ENCODE measurements around the gene DKK3.

The DKK3 gene

DNA sequence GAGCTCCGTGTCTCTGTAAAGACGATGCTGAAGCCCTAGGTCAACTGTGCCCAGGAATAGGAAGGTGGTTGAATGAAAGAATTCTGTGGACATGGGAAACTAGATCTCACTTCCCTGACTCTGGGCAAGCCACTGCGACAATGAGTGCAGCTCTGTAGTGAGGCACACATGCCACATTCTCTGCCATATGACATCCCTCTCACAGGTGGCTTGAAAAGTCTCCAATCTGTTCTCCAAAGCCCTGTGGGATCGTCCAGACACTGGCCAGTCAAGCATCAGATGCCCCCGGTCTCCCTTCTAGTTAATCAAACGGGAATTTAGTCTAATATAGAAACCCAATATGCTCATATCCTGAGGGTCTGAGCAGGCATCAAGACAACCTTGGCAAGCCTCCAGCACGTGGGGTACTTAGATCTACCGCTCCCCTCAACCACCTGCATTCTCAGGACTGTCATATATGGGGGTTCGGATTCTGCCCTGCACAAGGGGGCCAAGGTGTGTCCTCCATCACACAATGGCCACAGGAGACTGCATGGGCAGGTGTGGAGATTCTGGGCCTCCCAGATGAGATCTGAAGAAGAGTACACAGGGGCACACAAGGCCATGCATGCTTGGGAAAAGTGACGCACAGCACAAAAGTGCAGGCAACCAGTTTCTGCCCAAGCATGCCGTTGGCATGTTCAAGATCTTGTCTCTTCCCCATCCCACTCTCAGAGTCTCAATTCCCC lies 11.9 kb downstream of the DKK3 start:
- Histone ChIP-seq H3K4me3 (ENCODE audit: low read depth, low read length) (no peak overlapping the region), H3K4me1 (ENCODE audit: control insufficient read depth, insufficient read depth, low read length) (no peaks in the 10 kb centered on the region), H3K9me3 (ENCODE audit: control insufficient read depth, insufficient read depth, low read length) (no peaks in the 10 kb centered on the region), H3K27me3 (ENCODE audit: control insufficient read depth, insufficient read depth, low read length) (no peaks in the 10 kb centered on the region), H3K36me3 (ENCODE audit: control insufficient read depth, insufficient read depth, low read length) (peaks cover 6% of the 10 kb centered on the region), H3K9ac (ENCODE audit: low read depth, low read length) (no peak overlapping the region)

DNA sequence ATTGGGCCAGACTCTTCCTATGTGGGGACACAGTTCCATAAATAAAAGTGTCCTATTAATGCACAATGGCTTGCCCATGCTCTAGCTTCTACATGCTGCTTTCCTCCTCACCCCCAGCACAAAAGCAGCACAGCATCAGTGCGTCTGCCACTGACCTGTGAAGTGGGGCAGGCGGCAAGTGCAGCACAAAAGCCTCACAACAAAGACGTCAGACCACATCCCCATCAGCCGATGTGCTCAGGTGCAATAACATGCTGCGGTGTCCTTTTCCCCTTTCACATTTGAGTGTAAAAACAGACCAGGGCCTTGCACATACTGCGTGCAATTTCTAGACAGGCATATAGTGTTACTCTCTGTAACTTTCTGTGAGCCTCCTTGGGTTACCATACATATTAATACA lies 12.8 kb downstream of the DKK3 start:
- Histone ChIP-seq H3K27me3 (ENCODE audit: control insufficient read depth, insufficient read depth, low read length) (no peaks in the 10 kb centered on the region), H3K9ac (ENCODE audit: low read depth, low read length) (no peak overlapping the region), H3K36me3 (ENCODE audit: control insufficient read depth, insufficient read depth, low read length) (peaks cover 6% of the 10 kb centered on the region), H3K4me1 (ENCODE audit: control insufficient read depth, insufficient read depth, low read length) (no peaks in the 10 kb centered on the region), H3K4me3 (ENCODE audit: low read depth, low read length) (no peak overlapping the region), H3K9me3 (ENCODE audit: control insufficient read depth, insufficient read depth, low read length) (no peaks in the 10 kb centered on the region)

DNA sequence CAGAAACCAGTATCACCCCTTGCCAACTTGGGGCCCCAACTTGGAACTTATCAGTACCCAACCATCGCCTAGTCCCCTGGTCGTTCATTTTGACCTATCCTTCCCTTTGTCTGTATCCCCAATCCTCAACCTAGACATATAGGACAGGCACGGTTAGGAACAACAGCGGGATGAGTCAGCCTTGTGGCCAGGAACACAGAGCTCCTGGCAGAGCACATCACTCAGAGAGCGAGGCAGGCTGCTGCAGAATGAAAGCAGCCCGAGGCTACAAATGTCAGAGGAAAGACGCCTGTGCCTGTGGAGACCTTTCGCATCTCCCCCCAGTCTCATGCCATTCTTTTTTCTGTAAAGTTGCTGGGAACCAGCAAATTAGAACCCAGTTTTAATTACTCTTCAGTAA lies 14.6 kb downstream of the DKK3 start:
- no peaks in the 10 kb centered on the region for H3K27me3 ChIP-seq (ENCODE audit: control insufficient read depth, insufficient read depth, low read length)
- no peaks in the 10 kb centered on the region for H3K4me1 ChIP-seq (ENCODE audit: control insufficient read depth, insufficient read depth, low read length)
- H3K4me3 ChIP-seq (ENCODE audit: low read depth, low read length): no peak overlapping the region
- peaks cover 9% of the 10 kb centered on the region for H3K36me3 ChIP-seq (ENCODE audit: control insufficient read depth, insufficient read depth, low read length)
- no peak overlapping the region for H3K9ac ChIP-seq (ENCODE audit: low read depth, low read length)
- H3K9me3 ChIP-seq (ENCODE audit: control insufficient read depth, insufficient read depth, low read length): no peaks in the 10 kb centered on the region

DNA sequence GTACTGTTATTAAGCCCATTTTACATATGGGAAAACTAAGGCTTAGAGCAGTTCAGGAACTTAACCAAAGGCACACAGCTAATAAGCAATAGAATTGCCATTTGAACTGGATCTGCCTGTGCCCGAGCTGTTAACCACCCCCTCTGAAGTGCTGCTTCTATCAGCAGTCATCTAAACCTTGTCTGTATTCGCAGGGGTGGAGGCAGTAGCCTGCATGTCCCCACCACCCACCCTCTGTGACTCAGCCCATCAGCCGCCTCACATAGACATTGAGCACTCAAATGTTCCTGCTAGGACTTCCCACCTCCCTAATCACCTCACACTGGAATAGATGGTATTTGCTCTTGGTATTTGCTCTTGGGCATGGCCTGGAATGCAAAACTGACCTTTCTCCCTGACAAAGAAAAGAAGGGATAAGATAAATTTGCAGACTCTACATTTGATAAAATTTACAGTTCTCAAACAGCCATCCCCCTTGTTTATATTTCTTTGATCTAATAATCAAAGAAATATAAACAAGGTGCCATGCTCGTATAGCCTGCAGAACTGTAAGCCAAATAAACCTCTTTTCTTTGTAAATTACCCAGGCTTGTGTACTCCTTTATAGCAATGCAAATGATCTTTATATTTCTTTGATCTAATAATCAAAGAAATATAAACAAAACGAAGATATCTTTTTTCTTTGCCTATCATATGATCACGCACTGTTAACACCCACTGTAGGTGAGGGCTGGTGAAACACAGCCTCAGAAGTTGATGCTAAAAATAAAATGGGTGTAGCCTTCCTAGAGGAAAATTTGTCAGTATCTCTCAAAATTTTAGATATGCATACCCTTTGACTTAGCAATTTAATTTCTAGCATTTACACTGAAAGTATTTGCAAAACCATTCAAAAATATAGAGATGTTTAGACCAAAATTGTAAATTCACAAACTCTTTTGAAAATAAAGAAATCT lies 15.9 kb downstream of the DKK3 start:
- Histone ChIP-seq H3K36me3 (ENCODE audit: control insufficient read depth, insufficient read depth, low read length) (peaks cover 9% of the 10 kb centered on the region), H3K4me1 (ENCODE audit: control insufficient read depth, insufficient read depth, low read length) (no peaks in the 10 kb centered on the region)

DNA sequence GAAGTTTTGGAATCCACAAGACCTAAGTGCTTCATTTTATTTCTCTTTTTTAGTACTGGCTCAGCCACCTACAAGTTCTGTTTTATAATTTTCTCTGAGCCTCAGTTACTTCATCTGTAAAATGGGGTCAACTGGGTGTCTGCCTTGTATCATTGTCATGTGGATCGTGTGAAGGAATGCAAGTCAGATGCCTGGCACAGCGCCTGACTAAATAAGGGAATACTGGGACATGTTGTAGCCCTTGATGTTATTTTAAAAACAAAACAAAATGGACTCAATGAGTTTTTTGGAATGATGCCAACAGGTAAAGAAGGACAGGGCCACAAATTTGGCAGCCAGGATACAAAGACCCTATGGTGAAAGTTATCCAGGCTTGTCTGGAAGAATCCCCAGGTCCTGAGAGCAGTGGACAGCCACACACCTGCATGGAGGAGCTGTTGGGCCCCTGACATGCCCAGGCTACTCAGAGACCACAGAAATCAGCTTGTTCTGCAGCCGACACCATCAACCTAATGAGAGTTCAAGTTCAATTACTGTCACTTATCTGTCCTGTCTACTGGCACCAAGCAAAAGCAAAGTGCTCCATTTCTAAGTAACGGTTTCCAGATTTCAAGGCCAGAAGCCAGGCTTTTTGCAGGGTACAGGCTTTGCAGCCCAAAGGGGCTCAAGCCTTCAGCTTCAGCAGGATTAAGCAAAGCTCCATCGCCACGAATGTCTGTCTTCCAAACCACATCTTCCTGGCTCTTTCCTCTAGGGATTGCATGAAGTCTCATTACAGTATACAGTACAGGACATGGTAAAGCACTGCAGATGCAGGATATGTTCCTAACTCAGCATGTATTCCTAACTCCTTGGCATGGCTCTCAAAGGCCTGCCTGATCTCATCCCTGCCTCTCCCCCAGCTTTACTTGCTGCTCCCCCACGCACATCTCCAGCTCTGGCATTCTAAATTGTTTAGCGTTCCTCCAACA lies 18.4 kb downstream of the DKK3 start:
- no peaks in the 10 kb centered on the region for H3K9me3 ChIP-seq (ENCODE audit: control insufficient read depth, insufficient read depth, low read length)
- H3K9ac ChIP-seq (ENCODE audit: low read depth, low read length): no peak overlapping the region
- no peaks in the 10 kb centered on the region for H3K27me3 ChIP-seq (ENCODE audit: control insufficient read depth, insufficient read depth, low read length)
- H3K4me1 ChIP-seq (ENCODE audit: control insufficient read depth, insufficient read depth, low read length): peaks cover 9% of the 10 kb centered on the region
- no peak overlapping the region for H3K4me3 ChIP-seq (ENCODE audit: low read depth, low read length)
- H3K36me3 ChIP-seq (ENCODE audit: control insufficient read depth, insufficient read depth, low read length): peaks cover 3% of the 10 kb centered on the region

More for the DNA sequence above, 15.9 kb downstream of the DKK3 start:
- Histone ChIP-seq H3K9ac (ENCODE audit: low read depth, low read length) (no peak overlapping the region), H3K4me3 (ENCODE audit: low read depth, low read length) (no peak overlapping the region), H3K9me3 (ENCODE audit: control insufficient read depth, insufficient read depth, low read length) (no peaks in the 10 kb centered on the region), H3K27me3 (ENCODE audit: control insufficient read depth, insufficient read depth, low read length) (no peaks in the 10 kb centered on the region)

DNA sequence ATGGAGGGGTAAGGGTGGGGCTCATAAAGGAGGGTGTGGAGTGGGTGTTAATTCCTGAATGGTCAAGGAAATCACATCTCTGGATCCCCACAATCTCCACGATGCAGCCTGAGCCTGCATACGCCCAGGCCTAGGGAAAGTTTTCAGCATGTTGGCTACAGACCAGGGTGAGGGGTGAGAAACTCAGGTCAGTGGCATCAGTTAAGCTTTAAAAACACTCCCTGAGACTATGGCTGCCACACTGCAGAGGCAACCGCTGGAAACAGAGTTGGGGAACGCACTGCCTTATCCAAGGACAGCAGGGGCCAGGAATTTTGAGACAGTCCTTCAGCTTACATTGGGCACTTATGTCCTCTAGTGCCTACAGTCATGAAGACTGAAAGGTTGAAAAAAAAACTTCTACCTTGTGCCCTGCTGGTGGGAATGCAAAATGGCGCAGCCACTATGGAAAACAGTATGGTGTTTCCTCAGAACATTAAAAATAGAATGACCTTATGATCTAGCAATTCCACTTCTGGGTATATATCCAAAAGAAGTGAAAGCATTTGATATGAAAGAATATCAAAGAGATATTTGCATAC lies 19.7 kb downstream of the DKK3 start:
- Histone ChIP-seq H3K27me3 (ENCODE audit: control insufficient read depth, insufficient read depth, low read length) (no peaks in the 10 kb centered on the region), H3K4me3 (ENCODE audit: low read depth, low read length) (no peak overlapping the region), H3K4me1 (ENCODE audit: control insufficient read depth, insufficient read depth, low read length) (peaks cover 9% of the 10 kb centered on the region), H3K36me3 (ENCODE audit: control insufficient read depth, insufficient read depth, low read length) (peaks cover 3% of the 10 kb centered on the region), H3K9ac (ENCODE audit: low read depth, low read length) (no peak overlapping the region), H3K9me3 (ENCODE audit: control insufficient read depth, insufficient read depth, low read length) (no peaks in the 10 kb centered on the region)

DNA sequence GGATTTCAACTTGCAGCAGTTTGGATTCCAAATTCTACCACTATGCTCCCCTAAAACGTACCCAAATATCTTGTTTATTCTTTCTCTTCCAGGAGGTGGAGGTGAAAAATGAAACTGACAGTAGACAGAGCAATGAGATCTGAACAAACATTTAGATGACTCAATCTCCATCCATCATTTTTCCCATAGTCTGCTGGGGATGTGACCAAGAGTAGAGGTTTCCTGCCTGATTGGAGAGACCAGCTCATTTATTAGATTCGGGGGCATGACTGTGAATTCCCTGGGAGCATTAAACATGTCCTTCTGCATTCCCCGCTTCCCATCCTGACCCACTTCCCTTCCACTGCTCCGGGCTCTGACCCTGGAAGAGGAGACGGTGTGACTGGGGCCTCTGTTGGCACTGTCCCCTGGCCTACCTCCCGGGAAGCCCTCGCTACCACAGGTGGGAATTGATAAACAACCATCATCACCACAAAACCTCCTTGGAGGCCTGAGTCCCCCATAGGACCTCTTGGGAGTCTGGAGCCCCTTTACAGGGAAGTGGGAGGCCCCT lies 20.3 kb downstream of the DKK3 start:
- no peak overlapping the region for H3K4me3 ChIP-seq (ENCODE audit: low read depth, low read length)
- H3K27me3 ChIP-seq (ENCODE audit: control insufficient read depth, insufficient read depth, low read length): no peaks in the 10 kb centered on the region
- peaks cover 9% of the 10 kb centered on the region for H3K4me1 ChIP-seq (ENCODE audit: control insufficient read depth, insufficient read depth, low read length)
- H3K36me3 ChIP-seq (ENCODE audit: control insufficient read depth, insufficient read depth, low read length): peaks cover 3% of the 10 kb centered on the region
- H3K9ac ChIP-seq (ENCODE audit: low read depth, low read length): no peak overlapping the region
- H3K9me3 ChIP-seq (ENCODE audit: control insufficient read depth, insufficient read depth, low read length): no peaks in the 10 kb centered on the region

DNA sequence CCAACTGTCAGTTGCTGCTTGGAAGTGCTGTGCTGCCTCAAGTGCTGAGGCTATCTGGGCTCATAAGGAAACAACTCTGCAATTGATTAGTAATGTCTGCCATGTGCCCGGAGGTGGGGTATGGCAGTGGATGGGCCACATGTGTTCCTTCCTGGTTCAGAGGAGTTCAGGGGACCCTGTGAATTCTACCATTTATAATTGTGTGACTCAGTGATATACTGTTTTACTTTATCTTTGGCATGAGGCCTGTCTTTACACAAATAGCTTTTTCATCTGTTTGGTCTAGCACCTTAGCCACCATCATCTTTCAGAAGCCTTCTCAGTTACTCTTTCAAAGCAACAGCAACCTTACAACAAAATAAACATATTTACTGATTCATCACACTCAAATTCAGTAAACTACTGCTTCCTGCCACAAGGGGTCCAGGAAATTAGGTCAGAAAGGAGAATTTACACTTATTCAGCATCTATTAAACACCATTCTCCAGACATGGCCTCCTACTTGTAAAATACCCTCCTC lies 20.9 kb downstream of the DKK3 start:
- H3K9ac ChIP-seq (ENCODE audit: low read depth, low read length): no peak overlapping the region
- H3K4me1 ChIP-seq (ENCODE audit: control insufficient read depth, insufficient read depth, low read length): peaks cover 9% of the 10 kb centered on the region
- no peaks in the 10 kb centered on the region for H3K9me3 ChIP-seq (ENCODE audit: control insufficient read depth, insufficient read depth, low read length)
- peaks cover 3% of the 10 kb centered on the region for H3K36me3 ChIP-seq (ENCODE audit: control insufficient read depth, insufficient read depth, low read length)
- no peak overlapping the region for H3K4me3 ChIP-seq (ENCODE audit: low read depth, low read length)
- no peaks in the 10 kb centered on the region for H3K27me3 ChIP-seq (ENCODE audit: control insufficient read depth, insufficient read depth, low read length)

DNA sequence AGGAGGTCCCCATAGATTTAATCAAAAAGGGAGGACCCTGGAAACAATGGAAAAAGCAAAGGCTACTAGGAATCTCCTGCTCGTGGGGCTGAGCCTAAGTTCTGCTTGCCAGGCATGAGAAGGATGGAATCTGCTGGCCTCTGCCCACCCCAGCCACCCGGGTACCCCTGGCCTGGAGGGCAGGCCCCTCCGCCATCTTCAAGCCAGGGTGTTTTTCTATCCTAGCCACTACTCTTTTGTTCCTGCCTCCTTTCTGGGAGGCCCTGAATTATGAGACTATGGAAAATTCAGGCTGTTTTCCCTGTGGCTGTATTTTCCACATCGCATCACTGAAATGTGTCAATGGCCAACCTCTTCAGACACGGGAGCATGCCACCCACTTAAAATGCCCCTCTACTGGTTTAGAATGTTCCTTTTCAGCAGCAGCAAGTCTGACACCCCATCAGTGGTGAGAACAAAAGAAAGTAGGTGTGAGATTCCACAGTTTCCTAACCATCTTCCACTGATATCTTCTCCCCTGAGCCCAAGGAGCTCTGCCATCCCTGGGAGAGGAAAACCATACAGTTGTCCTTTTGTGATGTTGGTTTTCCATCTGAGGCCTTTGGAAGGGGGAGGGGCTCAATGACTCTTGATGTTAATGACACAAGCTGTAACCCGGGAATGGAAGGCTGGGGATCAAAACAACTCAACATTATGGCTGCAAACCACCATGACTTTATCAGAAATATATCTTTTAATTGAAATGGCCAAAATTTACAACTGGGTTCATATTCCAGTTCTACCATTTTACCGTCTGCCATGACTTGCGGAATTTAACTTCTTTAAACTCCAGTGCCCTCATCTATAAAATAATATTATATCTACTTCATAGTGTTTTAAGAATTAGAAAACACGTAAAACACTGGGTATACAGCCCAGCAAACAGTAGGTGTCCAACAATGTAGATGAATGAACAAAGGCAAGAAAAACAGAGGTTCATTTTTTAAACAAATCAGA lies 22.2 kb downstream of the DKK3 start:
- H3K4me3 ChIP-seq (ENCODE audit: low read depth, low read length): no peak overlapping the region
- no peaks in the 10 kb centered on the region for H3K27me3 ChIP-seq (ENCODE audit: control insufficient read depth, insufficient read depth, low read length)
- no peaks in the 10 kb centered on the region for H3K9me3 ChIP-seq (ENCODE audit: control insufficient read depth, insufficient read depth, low read length)
- peaks cover 9% of the 10 kb centered on the region for H3K4me1 ChIP-seq (ENCODE audit: control insufficient read depth, insufficient read depth, low read length)
- H3K36me3 ChIP-seq (ENCODE audit: control insufficient read depth, insufficient read depth, low read length): peaks cover 3% of the 10 kb centered on the region
- H3K9ac ChIP-seq (ENCODE audit: low read depth, low read length): no peak overlapping the region

Measured in iPS-15b (cell line).